K562 (cell line): ENCODE measurements around the gene HBG1. TPM values are rescaled to one million over a fixed set of nuclear protein-coding genes. Genes with fewer than 3 reads are reported as not detected.

Experiments
- CC2D1A ChIP-seq: fragments of 450-650 bp; IDR thresholded peaks from 2 replicates; pipeline ENCODE4 v1.6.1; 2017; ENCODE audit warnings: mild to moderate bottlenecking
- EGR1 ChIP-seq: fragments of 450-650 bp; conservative IDR thresholded peaks from 2 replicates; pipeline ENCODE4 v1.6.1; 2017; ENCODE audit warnings: mild to moderate bottlenecking
- HMGN3 ChIP-seq: IDR thresholded peaks from 2 replicates; pipeline ENCODE4 v1.6.1; 2011; ENCODE audit warnings: borderline replicate concordance, low read depth, mild to moderate bottlenecking, mixed read lengths, low read length; ENCODE audit not compliant: insufficient read length; ENCODE audit errors: extremely low read depth
- POLR2G ChIP-seq: fragments of 200-400 bp; formaldehyde crosslinking; IDR thresholded peaks from 2 replicates; pipeline ENCODE4 v1.6.1; 2017; ENCODE audit warnings: low read depth, mild to moderate bottlenecking, antibody characterized with exemption, low read length, moderate library complexity
- PTRF ChIP-seq: fragments of 450-650 bp; IDR thresholded peaks from 2 replicates; pipeline ENCODE4 v1.6.1; 2016; ENCODE audit warnings: mild to moderate bottlenecking, missing genetic modification characterization, missing compliant biosample characterization
- RBFOX2 ChIP-seq: fragments of 200-400 bp; formaldehyde crosslinking; IDR thresholded peaks from 2 replicates; pipeline ENCODE4 v1.6.1; 2017; ENCODE audit warnings: low read depth, mild to moderate bottlenecking, low read length, moderate library complexity
- RUNX1 ChIP-seq: sonication (generic); IDR thresholded peaks from 2 replicates; pipeline ENCODE4 v1.6.1; 2016; ENCODE audit warnings: antibody characterized with exemption, low read depth
- SMAD1 ChIP-seq: fragments of 150-350 bp; IDR thresholded peaks from 2 replicates; pipeline ENCODE4 v1.6.1; 2014; ENCODE audit warnings: low read length, low read depth; ENCODE audit not compliant: partially characterized antibody
- XRCC4 ChIP-seq: IDR thresholded peaks from one replicate; pipeline ENCODE4 v1.6.1; 2011; ENCODE audit not compliant: insufficient read depth, insufficient read length; ENCODE audit errors: extremely low read depth
- ZNF212 ChIP-seq: fragments of 450-650 bp; formaldehyde crosslinking; IDR thresholded peaks from 2 replicates; pipeline ENCODE4 v1.4.0; 2020; ENCODE audit warnings: mild to moderate bottlenecking
- polyA plus RNA-seq, 8 experiments: library from polyadenylated mRNA; depleted of rRNA in 4 of 8; stranded (reverse) in 5 of 8; unstranded in 3 of 8; fragments of >200 nt; fragmentation: Nextera tagmentation in 2 of 8; fragmentation: Illumina TruSeq in 1 of 8; extraction: Ambion mirVana in 2 of 8; extraction: Trizol in 1 of 8; gene quantifications; 2 replicates each; pipeline versions ENCODE4 v1.2.1 to v1.2.3, GENCODE V29; 2011 to 2014; ENCODE audit warnings: inconsistent platforms in 1 of 8, missing spikeins in 1 of 8
- total RNA-seq, 7 experiments: library from RNA; depleted of rRNA in 6 of 7; stranded (reverse); fragments of >200 nt in 6 of 7; fragmentation: Illumina TruSeq in 2 of 7; extraction: Trizol in 2 of 7; gene quantifications; 2 replicates each; pipeline versions ENCODE4 v1.2.1 to v1.2.3, GENCODE V29; 2011 to 2021; ENCODE audit warnings: low replicate concordance in 1 of 7
- TF ChIP-seq, protein P1 (sequence below): fragments of 450-650 bp; IDR thresholded peaks from 2 replicates; pipeline ENCODE4 v1.6.1; 2016; ENCODE audit warnings: missing biosample characterization, missing genetic modification characterization
- TF ChIP-seq, protein P2 (sequence below): fragments of 250-450 bp; sonication (Bioruptor Pico); IDR thresholded peaks from 2 replicates; pipeline ENCODE4 v1.4.0; 2020
- TF ChIP-seq, protein P3 (sequence below): fragments of 450-650 bp; formaldehyde crosslinking; IDR thresholded peaks from 2 replicates; pipeline ENCODE4 v1.4.0; 2020; ENCODE audit warnings: mild to moderate bottlenecking, moderate library complexity
- TF ChIP-seq, protein P4 (sequence below): IDR thresholded peaks from 2 replicates; pipeline ENCODE4 v1.6.1; 2016; ENCODE audit warnings: missing genetic modification characterization, missing compliant biosample characterization
- TF ChIP-seq, protein P5 (sequence below), 2 experiments: fragments of 450-650 bp in 1 of 2; sonication (generic) in 1 of 2; formaldehyde crosslinking; conservative IDR thresholded peaks; 2 replicates each; pipeline versions ENCODE4 v1.4.0 to v1.8.1; 2020 to 2022; ENCODE audit warnings: mild to moderate bottlenecking in 1 of 2, missing genetic modification reagents in 1 of 2
- TF ChIP-seq, protein P6 (sequence below): fragments of 450-650 bp; IDR thresholded peaks from 2 replicates; pipeline ENCODE4 v1.6.1; 2016; ENCODE audit warnings: antibody characterized with exemption
- TF ChIP-seq, protein P7 (sequence below): sonication (generic); formaldehyde crosslinking; IDR thresholded peaks from 2 replicates; pipeline ENCODE4 v1.8.0; 2022; ENCODE audit warnings: missing genetic modification reagents, mild to moderate bottlenecking, moderate library complexity, borderline replicate concordance

Gene HBG1
- total and polyA plus RNA-seq, 9 of the 15 experiments (the other 6 are each of a cell fraction or from before 2014, with no cell fraction given), result 1,066 to 16,338 (median 4,898) TPM

DNA sequence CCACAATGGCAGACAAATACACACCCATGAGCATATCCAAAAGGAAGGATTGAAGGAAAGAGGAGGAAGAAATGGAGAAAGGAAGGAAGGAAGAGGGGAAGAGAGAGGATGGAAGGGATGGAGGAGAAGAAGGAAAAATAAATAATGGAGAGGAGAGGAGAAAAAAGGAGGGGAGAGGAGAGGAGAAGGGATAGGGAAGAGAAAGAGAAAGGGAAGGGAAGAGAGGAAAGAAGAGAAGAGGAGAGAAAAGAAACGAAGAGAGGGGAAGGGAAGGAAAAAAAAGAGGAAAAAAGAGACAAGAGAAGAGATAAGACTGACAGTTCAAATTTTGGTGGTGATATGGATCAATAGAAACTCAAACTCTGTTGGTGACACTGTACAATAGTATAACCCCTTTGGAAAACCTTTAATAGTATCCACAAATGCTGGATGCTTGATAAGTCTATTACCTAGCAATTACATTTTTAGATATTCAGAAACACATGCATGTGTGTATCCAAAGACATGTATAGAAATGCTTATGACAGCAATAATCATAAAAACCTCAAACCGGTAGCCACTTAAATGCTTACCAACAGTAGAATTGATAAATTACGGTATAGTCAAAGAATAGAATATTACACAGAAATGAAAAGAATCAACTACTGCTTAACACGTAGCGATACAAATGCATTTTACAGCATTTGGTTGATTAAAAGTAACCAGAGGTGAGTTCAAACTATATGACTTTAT, 14.1 kb downstream of the HBG1 start (continued):
- TF ChIP-seq, protein P1, sequence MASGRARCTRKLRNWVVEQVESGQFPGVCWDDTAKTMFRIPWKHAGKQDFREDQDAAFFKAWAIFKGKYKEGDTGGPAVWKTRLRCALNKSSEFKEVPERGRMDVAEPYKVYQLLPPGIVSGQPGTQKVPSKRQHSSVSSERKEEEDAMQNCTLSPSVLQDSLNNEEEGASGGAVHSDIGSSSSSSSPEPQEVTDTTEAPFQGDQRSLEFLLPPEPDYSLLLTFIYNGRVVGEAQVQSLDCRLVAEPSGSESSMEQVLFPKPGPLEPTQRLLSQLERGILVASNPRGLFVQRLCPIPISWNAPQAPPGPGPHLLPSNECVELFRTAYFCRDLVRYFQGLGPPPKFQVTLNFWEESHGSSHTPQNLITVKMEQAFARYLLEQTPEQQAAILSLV (tag), result no peak
- TF ChIP-seq SMAD1 (no peak), RBFOX2 (no peak), HMGN3 (no peak), ZNF212 (CRISPR knock-in tag) (no peak), XRCC4 (no peak), POLR2G (no peak), RUNX1 (no peak), PTRF (tag) (no peak), CC2D1A (0 out of 2 replicates have a peak, but pooled peaks have one; percentile 24), EGR1 (no peak)
- TF ChIP-seq, protein P2, sequence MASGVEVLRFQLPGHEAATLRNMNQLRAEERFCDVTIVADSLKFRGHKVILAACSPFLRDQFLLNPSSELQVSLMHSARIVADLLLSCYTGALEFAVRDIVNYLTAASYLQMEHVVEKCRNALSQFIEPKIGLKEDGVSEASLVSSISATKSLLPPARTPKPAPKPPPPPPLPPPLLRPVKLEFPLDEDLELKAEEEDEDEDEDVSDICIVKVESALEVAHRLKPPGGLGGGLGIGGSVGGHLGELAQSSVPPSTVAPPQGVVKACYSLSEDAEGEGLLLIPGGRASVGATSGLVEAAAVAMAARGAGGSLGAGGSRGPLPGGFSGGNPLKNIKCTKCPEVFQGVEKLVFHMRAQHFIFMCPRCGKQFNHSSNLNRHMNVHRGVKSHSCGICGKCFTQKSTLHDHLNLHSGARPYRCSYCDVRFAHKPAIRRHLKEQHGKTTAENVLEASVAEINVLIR (CRISPR knock-in tag), result no peak
- TF ChIP-seq, protein P3, sequence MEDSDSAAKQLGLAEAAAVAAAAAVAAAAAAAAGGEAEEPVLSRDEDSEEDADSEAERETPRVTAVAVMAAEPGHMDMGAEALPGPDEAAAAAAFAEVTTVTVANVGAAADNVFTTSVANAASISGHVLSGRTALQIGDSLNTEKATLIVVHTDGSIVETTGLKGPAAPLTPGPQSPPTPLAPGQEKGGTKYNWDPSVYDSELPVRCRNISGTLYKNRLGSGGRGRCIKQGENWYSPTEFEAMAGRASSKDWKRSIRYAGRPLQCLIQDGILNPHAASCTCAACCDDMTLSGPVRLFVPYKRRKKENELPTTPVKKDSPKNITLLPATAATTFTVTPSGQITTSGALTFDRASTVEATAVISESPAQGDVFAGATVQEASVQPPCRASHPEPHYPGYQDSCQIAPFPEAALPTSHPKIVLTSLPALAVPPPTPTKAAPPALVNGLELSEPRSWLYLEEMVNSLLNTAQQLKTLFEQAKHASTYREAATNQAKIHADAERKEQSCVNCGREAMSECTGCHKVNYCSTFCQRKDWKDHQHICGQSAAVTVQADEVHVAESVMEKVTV (CRISPR knock-in tag), result no peak
- TF ChIP-seq, protein P4, sequence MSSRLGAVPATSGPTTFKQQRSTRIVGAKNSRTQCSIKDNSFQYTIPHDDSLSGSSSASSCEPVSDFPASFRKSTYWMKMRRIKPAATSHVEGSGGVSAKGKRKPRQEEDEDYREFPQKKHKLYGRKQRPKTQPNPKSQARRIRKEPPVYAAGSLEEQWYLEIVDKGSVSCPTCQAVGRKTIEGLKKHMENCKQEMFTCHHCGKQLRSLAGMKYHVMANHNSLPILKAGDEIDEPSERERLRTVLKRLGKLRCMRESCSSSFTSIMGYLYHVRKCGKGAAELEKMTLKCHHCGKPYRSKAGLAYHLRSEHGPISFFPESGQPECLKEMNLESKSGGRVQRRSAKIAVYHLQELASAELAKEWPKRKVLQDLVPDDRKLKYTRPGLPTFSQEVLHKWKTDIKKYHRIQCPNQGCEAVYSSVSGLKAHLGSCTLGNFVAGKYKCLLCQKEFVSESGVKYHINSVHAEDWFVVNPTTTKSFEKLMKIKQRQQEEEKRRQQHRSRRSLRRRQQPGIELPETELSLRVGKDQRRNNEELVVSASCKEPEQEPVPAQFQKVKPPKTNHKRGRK (tag), result peak; percentile 100
- TF ChIP-seq, protein P5, sequence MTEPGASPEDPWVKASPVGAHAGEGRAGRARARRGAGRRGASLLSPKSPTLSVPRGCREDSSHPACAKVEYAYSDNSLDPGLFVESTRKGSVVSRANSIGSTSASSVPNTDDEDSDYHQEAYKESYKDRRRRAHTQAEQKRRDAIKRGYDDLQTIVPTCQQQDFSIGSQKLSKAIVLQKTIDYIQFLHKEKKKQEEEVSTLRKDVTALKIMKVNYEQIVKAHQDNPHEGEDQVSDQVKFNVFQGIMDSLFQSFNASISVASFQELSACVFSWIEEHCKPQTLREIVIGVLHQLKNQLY (CRISPR knock-in tag; conservative IDR thresholded peaks at IDR 0.05), result no peak
- TF ChIP-seq, protein P6, sequence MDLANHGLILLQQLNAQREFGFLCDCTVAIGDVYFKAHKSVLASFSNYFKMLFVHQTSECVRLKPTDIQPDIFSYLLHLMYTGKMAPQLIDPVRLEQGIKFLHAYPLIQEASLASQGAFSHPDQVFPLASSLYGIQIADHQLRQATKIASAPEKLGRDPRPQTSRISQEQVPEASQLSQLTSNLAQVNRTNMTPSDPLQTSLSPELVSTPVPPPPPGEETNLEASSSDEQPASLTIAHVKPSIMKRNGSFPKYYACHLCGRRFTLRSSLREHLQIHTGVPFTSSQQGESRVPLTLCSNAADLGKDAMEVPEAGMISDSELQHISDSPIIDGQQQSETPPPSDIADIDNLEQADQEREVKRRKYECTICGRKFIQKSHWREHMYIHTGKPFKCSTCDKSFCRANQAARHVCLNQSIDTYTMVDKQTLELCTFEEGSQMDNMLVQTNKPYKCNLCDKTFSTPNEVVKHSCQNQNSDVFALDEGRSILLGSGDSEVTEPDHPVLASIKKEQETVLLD, result 0 out of 2 replicates have a peak, but pooled peaks have one; percentile 49
- TF ChIP-seq, protein P7, sequence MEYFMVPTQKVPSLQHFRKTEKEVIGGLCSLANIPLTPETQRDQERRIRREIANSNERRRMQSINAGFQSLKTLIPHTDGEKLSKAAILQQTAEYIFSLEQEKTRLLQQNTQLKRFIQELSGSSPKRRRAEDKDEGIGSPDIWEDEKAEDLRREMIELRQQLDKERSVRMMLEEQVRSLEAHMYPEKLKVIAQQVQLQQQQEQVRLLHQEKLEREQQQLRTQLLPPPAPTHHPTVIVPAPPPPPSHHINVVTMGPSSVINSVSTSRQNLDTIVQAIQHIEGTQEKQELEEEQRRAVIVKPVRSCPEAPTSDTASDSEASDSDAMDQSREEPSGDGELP (CRISPR knock-in tag), result no peak
